GM23338 (cell line): Measurements from ENCODE around the gene GALNT16. TPM values are rescaled to one million over a fixed set of nuclear protein-coding genes. Genes with fewer than 3 reads are reported as not detected.

Experiments used
- ATAC-seq: fragments of 200-7000 bp; cut with Tn5 transposase; 3 replicates; pipeline ENCODE4 v1.9.1; 2020
- DNase-seq: peaks from one replicate; pipeline ENCODE4 v3.0.0-alpha.2; 2015; ENCODE audit warnings: low spot score
- H2AFZ ChIP-seq: fragments of 200-600 bp; sonication (generic); 2 replicates; pipeline ENCODE4 v1.8.0; 2016; ENCODE audit warnings: antibody characterized with exemption, mild to moderate bottlenecking, moderate library complexity
- H3F3A ChIP-seq: fragments of 200-600 bp; sonication (generic); replicated peaks from 2 replicates; pipeline ENCODE4 v1.8.0; 2017; ENCODE audit warnings: antibody characterized with exemption, mixed run types, low read depth
- H3K27ac ChIP-seq: fragments of 200-600 bp; sonication (generic); 2 replicates; pipeline ENCODE4 v1.6.1; 2016; ENCODE audit warnings: low read depth
- H3K27me3 ChIP-seq: fragments of 200-600 bp; sonication (generic); 2 replicates; pipeline ENCODE4 v1.8.0; 2016; ENCODE audit warnings: mild to moderate bottlenecking, mixed run types, moderate library complexity; ENCODE audit not compliant: insufficient read depth
- H3K36me3 ChIP-seq: fragments of 200-600 bp; sonication (generic); 2 replicates; pipeline ENCODE4 v1.8.0; 2016; ENCODE audit warnings: mild to moderate bottlenecking; ENCODE audit not compliant: insufficient read depth
- H3K4me1 ChIP-seq: fragments of 200-600 bp; sonication (generic); 2 replicates; pipeline ENCODE4 v1.8.0; 2016; ENCODE audit warnings: mild to moderate bottlenecking, moderate library complexity; ENCODE audit not compliant: insufficient read depth
- H3K4me2 ChIP-seq: fragments of 200-600 bp; sonication (generic); 2 replicates; pipeline ENCODE4 v1.7.1; 2017; ENCODE audit warnings: mixed run types
- H3K4me3 ChIP-seq: fragments of 200-600 bp; sonication (generic); 2 replicates; pipeline ENCODE4 v1.6.1; 2016; ENCODE audit warnings: mixed run types
- H3K79me2 ChIP-seq: fragments of 200-600 bp; sonication (generic); replicated peaks from 2 replicates; pipeline ENCODE4 v1.8.0; 2017; ENCODE audit warnings: mild to moderate bottlenecking; ENCODE audit not compliant: insufficient read depth
- H3K9me2 ChIP-seq: fragments of 200-600 bp; sonication (generic); 2 replicates; pipeline ENCODE4 v1.8.0; 2017; ENCODE audit not compliant: insufficient read depth
- H4K20me1 ChIP-seq: fragments of 200-600 bp; sonication (generic); replicated peaks from 2 replicates; pipeline ENCODE4 v1.8.0; 2017; ENCODE audit warnings: mild to moderate bottlenecking; ENCODE audit not compliant: insufficient read depth
- H3K27ac Mint-ChIP-seq: 2 replicates; pipeline ENCODE4 v1.8.0; 2020; ENCODE audit warnings: inconsistent platforms, mild to moderate bottlenecking, moderate library complexity, mixed read lengths
- H3K27me3 Mint-ChIP-seq: 3 replicates; pipeline ENCODE4 v1.8.0; 2022; ENCODE audit warnings: low read depth, mild to moderate bottlenecking, moderate library complexity, mixed read lengths, inconsistent platforms; ENCODE audit not compliant: insufficient read depth, poor library complexity
- H3K36me3 Mint-ChIP-seq: 3 replicates; pipeline ENCODE4 v1.8.0; 2021; ENCODE audit warnings: low read depth, mild to moderate bottlenecking, inconsistent platforms, moderate library complexity, mixed read lengths
- H3K4me1 Mint-ChIP-seq: 3 replicates; pipeline ENCODE4 v1.8.0; 2020; ENCODE audit warnings: mild to moderate bottlenecking, inconsistent platforms, mixed read lengths
- H3K4me3 Mint-ChIP-seq: 3 replicates; pipeline ENCODE4 v1.8.0; 2021; ENCODE audit warnings: moderate library complexity, mild to moderate bottlenecking, inconsistent platforms, mixed read lengths
- H3K9me3 Mint-ChIP-seq: 3 replicates; pipeline ENCODE4 v1.8.0; 2020; ENCODE audit warnings: moderate library complexity, mild to moderate bottlenecking, inconsistent platforms, mixed read lengths
- CREB1 ChIP-seq: fragments of 250-450 bp; sonication (Bioruptor Pico); IDR thresholded peaks from 2 replicates; pipeline ENCODE4 v1.5.0; 2020; ENCODE audit warnings: low read depth, mild to moderate bottlenecking, moderate library complexity
- EZH2 ChIP-seq: fragments of 200-600 bp; sonication (generic); IDR thresholded peaks from one replicate; pipeline ENCODE4 v1.8.0; 2017; ENCODE audit warnings: antibody characterized with exemption, mild to moderate bottlenecking, low read depth; ENCODE audit not compliant: unreplicated experiment
- EZH2phosphoT487 ChIP-seq: fragments of 200-600 bp; sonication (generic); IDR thresholded peaks from one replicate; pipeline ENCODE4 v1.8.1; 2018; ENCODE audit warnings: antibody characterized with exemption; ENCODE audit not compliant: unreplicated experiment
- NANOG ChIP-seq: IDR thresholded peaks from 2 replicates; pipeline ENCODE4 v1.6.1; 2016; ENCODE audit warnings: antibody characterized with exemption, borderline replicate concordance
- POLR2AphosphoS5 ChIP-seq: IDR thresholded peaks from 2 replicates; pipeline ENCODE4 v1.6.1; 2016; ENCODE audit warnings: antibody characterized with exemption, low read depth
- STAT1 ChIP-seq: IDR thresholded peaks from one replicate; pipeline ENCODE4 v1.6.1; 2016; ENCODE audit warnings: antibody characterized with exemption; ENCODE audit not compliant: unreplicated experiment
- ZNF331 ChIP-seq: fragments of 250-450 bp; sonication (Bioruptor Pico); IDR thresholded peaks from 2 replicates; pipeline ENCODE4 v1.5.0; 2020; ENCODE audit warnings: low read depth, mild to moderate bottlenecking, moderate library complexity
- polyA plus RNA-seq: library from polyadenylated mRNA; unstranded; fragments of >200 nt; fragmentation: Nextera tagmentation; extraction: Ambion mirVana; gene quantifications from 2 replicates; pipeline ENCODE4 v1.2.1, GENCODE V29; 2016
- total RNA-seq: library from RNA; depleted of rRNA; stranded (reverse); fragments of >200 nt; shearing (Covaris generic); gene quantifications from 2 replicates; pipeline ENCODE4 v1.2.3, GENCODE V29; 2014
- TF ChIP-seq, protein P1 (sequence below), 2 experiments: fragments of 200-600 bp in 1 of 2; sonication (generic) in 1 of 2; conservative IDR thresholded peaks; 2 replicates each; pipeline versions ENCODE4 v1.5.1 to v1.6.1; 2016 to 2017; ENCODE audit warnings: antibody characterized with exemption in 2 of 2, low read depth in 2 of 2, mild to moderate bottlenecking in 2 of 2, moderate library complexity in 1 of 2
- TF ChIP-seq, protein P2 (sequence below): fragments of 250-450 bp; sonication (Bioruptor Pico); IDR thresholded peaks from 2 replicates; pipeline ENCODE4 v1.5.0; 2020; ENCODE audit warnings: mild to moderate bottlenecking, moderate library complexity

GALNT16 gene
- total and polyA plus RNA-seq, 2 experiments from 2014 or later = 1.5 to 2.9 TPM

GRCh38 chr14:69274321-69274720 lies 14.4 kb downstream of the GALNT16 start:
- no peak overlapping the region for H2AFZ ChIP-seq
- H3K4me1 Mint-ChIP-seq = peaks cover 4% of the 10 kb centered on the region
- no peak overlapping the region for H3K4me2 ChIP-seq
- no peaks in the 10 kb centered on the region for H3F3A ChIP-seq
- no peak overlapping the region for H3K27ac Mint-ChIP-seq
- no peak overlapping the region for H3K4me3 Mint-ChIP-seq
- H3K27me3 ChIP-seq = no peaks in the 10 kb centered on the region
- no peaks in the 10 kb centered on the region for H3K9me3 Mint-ChIP-seq
- no peak overlapping the region for H3K4me3 ChIP-seq
- TF ChIP-seq CREB1 (CRISPR knock-in tag) = no peak
- TF ChIP-seq EZH2phosphoT487 = no peak
- no peak for TF ChIP-seq EZH2
- TF ChIP-seq, protein P1, sequence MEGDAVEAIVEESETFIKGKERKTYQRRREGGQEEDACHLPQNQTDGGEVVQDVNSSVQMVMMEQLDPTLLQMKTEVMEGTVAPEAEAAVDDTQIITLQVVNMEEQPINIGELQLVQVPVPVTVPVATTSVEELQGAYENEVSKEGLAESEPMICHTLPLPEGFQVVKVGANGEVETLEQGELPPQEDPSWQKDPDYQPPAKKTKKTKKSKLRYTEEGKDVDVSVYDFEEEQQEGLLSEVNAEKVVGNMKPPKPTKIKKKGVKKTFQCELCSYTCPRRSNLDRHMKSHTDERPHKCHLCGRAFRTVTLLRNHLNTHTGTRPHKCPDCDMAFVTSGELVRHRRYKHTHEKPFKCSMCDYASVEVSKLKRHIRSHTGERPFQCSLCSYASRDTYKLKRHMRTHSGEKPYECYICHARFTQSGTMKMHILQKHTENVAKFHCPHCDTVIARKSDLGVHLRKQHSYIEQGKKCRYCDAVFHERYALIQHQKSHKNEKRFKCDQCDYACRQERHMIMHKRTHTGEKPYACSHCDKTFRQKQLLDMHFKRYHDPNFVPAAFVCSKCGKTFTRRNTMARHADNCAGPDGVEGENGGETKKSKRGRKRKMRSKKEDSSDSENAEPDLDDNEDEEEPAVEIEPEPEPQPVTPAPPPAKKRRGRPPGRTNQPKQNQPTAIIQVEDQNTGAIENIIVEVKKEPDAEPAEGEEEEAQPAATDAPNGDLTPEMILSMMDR (conservative IDR thresholded peaks at IDR 0.05; ENCODE audit: low read depth in 2 of 2) = no peak
- TF ChIP-seq STAT1 = no peak
- no peak for TF ChIP-seq NANOG
- no peak for TF ChIP-seq ZNF331 (CRISPR knock-in tag)
- TF ChIP-seq POLR2AphosphoS5 = no peak
- TF ChIP-seq, protein P2, sequence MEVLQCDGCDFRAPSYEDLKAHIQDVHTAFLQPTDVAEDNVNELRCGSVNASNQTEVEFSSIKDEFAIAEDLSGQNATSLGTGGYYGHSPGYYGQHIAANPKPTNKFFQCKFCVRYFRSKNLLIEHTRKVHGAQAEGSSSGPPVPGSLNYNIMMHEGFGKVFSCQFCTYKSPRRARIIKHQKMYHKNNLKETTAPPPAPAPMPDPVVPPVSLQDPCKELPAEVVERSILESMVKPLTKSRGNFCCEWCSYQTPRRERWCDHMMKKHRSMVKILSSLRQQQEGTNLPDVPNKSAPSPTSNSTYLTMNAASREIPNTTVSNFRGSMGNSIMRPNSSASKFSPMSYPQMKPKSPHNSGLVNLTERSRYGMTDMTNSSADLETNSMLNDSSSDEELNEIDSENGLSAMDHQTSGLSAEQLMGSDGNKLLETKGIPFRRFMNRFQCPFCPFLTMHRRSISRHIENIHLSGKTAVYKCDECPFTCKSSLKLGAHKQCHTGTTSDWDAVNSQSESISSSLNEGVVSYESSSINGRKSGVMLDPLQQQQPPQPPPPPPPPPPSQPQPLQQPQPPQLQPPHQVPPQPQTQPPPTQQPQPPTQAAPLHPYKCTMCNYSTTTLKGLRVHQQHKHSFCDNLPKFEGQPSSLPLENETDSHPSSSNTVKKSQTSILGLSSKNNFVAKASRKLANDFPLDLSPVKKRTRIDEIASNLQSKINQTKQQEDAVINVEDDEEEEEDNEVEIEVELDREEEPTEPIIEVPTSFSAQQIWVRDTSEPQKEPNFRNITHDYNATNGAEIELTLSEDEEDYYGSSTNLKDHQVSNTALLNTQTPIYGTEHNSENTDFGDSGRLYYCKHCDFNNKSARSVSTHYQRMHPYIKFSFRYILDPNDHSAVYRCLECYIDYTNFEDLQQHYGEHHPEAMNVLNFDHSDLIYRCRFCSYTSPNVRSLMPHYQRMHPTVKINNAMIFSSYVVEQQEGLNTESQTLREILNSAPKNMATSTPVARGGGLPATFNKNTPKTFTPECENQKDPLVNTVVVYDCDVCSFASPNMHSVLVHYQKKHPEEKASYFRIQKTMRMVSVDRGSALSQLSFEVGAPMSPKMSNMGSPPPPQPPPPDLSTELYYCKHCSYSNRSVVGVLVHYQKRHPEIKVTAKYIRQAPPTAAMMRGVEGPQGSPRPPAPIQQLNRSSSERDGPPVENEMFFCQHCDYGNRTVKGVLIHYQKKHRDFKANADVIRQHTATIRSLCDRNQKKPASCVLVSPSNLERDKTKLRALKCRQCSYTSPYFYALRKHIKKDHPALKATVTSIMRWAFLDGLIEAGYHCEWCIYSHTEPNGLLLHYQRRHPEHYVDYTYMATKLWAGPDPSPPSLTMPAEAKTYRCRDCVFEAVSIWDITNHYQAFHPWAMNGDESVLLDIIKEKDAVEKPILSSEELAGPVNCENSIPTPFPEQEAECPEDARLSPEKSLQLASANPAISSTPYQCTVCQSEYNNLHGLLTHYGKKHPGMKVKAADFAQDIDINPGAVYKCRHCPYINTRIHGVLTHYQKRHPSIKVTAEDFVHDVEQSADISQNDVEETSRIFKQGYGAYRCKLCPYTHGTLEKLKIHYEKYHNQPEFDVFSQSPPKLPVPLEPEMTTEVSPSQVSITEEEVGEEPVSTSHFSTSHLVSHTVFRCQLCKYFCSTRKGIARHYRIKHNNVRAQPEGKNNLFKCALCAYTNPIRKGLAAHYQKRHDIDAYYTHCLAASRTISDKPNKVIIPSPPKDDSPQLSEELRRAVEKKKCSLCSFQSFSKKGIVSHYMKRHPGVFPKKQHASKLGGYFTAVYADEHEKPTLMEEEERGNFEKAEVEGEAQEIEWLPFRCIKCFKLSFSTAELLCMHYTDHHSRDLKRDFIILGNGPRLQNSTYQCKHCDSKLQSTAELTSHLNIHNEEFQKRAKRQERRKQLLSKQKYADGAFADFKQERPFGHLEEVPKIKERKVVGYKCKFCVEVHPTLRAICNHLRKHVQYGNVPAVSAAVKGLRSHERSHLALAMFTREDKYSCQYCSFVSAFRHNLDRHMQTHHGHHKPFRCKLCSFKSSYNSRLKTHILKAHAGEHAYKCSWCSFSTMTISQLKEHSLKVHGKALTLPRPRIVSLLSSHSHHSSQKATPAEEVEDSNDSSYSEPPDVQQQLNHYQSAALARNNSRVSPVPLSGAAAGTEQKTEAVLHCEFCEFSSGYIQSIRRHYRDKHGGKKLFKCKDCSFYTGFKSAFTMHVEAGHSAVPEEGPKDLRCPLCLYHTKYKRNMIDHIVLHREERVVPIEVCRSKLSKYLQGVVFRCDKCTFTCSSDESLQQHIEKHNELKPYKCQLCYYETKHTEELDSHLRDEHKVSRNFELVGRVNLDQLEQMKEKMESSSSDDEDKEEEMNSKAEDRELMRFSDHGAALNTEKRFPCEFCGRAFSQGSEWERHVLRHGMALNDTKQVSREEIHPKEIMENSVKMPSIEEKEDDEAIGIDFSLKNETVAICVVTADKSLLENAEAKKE (CRISPR knock-in tag) = no peak
- no peaks in the 10 kb centered on the region for H3K79me2 ChIP-seq
- H4K20me1 ChIP-seq = no peaks in the 10 kb centered on the region
- H3K4me1 ChIP-seq = no peaks in the 10 kb centered on the region
- DNase-seq (no peak), ATAC-seq (no peak)
- no peaks in the 10 kb centered on the region for H3K27me3 Mint-ChIP-seq
- no peaks in the 10 kb centered on the region for H3K36me3 Mint-ChIP-seq
- H3K27ac ChIP-seq = no peak overlapping the region
- no peaks in the 10 kb centered on the region for H3K9me2 ChIP-seq
- H3K36me3 ChIP-seq = no peaks in the 10 kb centered on the region
